NCI-H748 (cell line): ENCODE results near the gene RBMS3.
"Not testable (repeated sequence)": the region's sequence is repeated elsewhere in the genome, so short reads cannot be mapped to it uniquely, and the experiment has no call there.

Experiments used
- DNase-seq: peaks from one replicate; lab custom pipeline; 2025; ENCODE audit not compliant: unreplicated experiment; lab: John Stamatoyannopoulos, UW

RBMS3 gene

DNA sequence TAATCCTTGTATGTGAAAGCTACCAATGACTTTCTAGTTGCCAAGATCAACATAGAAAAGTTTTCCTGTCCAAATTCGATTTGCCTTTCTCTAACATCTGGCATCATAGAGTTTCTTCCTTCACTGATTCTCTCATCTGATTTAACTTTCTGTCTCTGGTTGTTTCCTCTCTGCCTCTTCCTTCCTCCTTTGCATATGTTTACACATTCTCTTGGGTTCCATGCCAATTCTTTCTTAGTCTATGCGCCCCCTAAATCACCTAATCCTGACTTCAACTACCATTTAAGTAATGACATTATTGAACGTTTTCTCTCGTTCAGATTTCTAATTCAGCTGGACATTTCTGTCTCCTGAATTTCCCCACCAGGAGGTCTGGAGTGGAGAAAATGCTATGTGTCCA lies 763.6 kb downstream of the RBMS3 start:
- DNase-seq: no peak

DNA sequence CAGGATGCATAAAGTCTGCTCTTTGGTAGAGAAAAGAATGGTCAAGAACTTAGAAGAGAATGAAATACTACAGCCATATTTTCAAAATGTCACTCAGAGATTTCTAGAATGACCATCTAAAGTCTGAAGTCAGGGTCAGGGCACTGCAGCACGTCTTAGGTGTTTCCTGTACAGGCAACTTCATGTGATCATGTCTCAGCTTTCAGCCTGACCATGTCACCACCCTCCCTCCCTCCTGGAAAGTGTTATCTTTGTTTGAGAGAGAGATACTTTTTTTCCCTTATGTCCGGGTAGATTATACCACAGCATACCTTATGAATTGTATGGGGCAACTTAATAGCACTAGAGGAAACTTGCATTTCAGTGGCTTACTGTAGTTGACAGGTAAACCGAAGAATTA lies 767.6 kb downstream of the RBMS3 start:
- DNase-seq: no peak

DNA sequence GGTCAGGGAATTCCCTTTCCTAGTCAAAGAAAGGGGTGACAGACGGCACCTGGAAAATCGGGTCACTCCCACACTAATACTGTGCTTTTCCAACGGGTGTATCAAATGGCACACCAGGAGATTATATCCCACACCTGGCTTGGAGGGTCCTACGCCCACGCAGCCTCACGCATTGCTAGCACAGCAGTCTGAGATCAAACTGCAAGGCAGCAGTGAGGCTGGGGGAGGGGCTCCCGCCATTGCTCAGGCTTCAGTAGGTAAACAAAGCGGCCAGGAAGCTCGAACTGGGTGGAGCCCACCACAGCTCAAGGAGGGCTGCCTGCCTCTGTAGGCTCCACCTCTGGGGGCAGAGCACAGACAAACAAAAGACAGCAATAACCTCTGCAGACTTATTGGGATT lies 769.2 kb downstream of the RBMS3 start:
- DNase-seq: not testable (repeated sequence)

DNA sequence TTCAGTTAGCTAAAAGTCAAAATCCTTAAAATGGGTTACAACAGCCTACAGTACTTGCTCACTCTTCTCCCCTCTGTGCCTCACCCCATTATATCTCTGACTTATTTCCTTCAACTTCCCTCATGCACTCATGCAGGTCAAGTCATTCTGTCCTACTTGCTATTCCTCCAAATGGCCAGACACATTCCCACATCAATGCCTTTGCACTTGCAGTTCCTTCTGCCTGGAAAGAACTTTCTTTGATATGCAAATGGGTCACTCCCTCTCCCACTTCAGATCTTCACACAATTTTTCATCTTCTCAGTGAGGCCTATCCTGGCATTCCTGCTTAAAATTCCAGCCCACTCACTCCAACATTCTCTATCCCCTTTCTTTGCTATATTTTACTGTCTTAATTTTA lies 778.4 kb downstream of the RBMS3 start:
- no peak for DNase-seq
